ENCODE results near the gene FMN1.

The FMN1 gene

GRCh38 chr15:33016405-33017024 lies 178.0 kb downstream of the FMN1 start:
- DNase-seq (ENCODE audit: low read depth in 2 of 2): no peak

- no peak for DNase-seq (ENCODE audit: low read depth in 2 of 2)
These were observed 179.9 kb downstream of the FMN1 start for GRCh38 chr15:33014586-33014985.

DNA sequence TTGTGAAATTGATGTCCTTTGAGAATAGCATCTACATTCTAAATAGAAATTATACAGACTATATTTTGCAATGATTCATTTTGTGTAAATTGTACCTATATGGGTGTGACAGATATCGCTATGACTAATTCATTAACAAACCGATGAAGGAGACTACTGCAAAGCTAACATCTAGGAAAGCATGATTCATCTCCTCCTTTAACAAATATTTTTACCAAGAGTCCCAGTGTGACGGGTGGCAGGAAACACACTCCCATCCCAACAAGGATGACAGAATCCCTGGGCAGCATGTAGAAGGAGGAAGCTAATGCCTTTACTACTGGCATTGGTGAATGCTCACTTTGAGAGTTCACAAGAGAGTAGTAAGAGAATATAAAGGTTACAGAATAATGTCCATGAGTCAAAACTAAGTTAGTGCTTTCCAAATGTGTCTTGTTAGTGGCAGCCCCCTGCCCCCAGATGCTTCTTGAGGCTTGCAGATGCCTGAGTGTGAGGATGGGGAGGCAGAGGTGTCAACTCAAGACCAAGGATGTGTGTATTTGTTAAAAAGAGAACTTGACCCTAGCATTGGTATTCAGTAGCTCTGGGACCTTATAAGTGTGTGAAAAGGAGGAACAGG lies 180.6 kb downstream of the FMN1 start:
- no peak for DNase-seq (ENCODE audit: low read depth in 2 of 2)

DNA sequence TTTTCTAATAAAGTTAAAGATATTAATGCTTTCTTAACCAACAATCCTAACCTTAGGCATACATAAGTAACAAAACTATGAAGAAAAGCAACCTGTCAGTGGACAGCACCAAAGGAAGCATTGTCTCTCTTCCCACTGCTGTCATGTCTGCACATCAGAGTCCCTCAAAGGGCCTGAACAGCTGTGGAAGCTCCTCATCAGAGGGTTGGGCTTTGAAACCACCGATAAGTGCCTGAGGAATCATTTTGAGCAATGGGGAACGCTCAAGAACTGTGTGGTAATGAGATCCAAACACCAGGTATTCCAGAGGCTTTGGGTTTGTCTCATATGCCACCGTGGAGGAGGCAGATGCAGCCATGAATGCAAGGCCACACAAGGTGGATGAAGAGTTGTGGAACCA lies 182.5 kb downstream of the FMN1 start:
- no peak for DNase-seq (ENCODE audit: low read depth in 2 of 2)

- no peak for DNase-seq (ENCODE audit: low read depth in 2 of 2)
These were observed 184.9 kb downstream of the FMN1 start for GRCh38 chr15:33009603-33010002.

DNA sequence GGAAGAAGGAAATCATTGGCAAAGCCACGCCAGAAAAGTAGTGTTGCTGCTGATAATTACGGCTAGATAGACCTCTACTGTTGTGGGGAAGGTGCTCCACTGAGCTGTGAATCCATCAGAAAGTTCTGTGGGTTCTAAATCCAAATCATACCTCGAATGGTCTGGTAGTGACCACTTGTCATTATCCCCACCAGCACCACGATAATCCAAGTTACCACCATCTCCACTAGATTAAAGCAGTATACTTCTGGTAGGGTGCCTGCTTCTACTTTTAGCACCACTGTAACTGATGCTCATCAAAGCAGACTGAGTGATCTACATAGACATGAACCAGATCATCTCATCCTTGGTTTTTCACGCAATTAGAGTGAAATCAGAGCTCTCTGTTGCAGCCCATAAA lies 185.5 kb downstream of the FMN1 start:
- no peak for DNase-seq (ENCODE audit: low read depth in 2 of 2)

DNA sequence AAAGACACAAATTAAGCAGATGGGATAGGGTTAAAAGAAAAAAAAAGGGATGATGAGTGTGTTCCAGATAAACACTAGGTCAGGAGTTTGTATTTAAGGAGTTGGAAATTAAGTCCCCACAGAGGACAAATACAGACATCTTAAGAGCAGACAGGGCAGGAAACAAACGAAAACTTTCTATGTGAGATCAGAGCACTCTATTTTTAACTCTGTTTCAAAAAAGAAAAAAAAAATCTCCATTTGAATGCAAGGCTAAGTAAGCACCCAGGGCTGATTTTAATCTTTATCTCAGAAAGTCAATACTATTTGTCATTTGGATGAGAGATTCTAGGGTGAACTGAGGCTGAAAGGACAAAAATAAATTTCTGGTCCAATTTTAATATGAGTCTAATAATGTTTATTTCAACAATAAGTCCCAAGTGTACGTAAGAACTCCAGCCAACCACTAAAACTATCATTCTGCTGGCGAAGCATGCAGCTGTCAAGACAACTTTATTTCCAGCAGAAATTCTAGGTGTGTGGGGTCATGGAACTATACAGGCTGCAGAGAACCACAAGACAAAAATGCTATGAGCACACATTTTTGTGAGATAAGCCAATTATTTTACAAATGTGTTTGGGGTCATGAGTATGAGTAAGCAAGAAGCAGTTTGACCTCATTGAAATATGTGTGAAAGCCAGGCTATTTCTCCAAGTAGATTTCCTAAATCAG lies 186.1 kb downstream of the FMN1 start:
- no peak for DNase-seq (ENCODE audit: low read depth in 2 of 2)

DNA sequence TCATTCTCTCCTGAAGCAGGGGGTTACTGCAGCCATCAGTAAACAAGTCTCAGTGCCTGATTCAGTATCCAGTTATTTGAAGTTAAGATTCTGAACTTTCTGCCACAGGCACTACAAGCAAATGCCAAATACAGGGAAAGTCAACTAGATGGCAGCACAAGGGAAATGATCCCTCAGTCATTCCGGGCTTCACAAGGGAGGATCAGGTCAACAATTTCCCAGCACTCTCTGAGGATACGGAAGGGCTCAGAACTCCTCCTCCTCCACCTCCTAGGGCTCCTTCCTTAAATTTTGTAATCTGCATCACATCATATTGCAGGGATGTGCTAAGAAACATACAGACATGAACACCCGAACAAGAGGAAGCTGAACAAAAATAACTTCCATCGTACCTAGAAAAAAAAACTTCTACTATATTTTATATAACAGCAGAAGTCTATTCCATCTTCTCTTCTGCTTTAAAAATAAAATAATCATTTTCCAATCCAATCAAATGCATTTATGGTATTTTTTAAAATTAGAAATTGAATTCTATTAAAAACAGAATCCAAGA lies 187.1 kb downstream of the FMN1 start:
- no peak for DNase-seq (ENCODE audit: low read depth in 2 of 2)

DNA sequence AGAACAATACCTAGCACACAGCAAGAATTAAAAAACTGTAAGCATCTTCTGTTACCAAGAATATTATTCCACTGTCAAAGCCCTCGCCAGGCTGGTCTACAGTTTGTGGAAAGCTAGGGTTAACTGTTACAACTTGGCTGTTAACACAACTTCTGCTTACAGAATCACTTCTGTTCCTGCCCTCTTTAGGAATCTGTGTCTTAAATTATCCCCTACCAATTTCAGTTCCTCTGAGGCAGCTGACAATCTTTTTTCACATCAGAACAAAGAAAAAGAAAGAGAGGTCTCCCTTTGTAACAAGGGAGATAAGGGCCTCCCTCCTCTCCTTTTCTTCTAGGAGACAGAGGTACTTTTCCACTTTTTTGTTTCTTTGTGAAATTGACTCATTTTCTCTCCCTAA lies 188.9 kb downstream of the FMN1 start:
- DNase-seq (ENCODE audit: low read depth in 2 of 2): no peak

GRCh38 chr15:33001926-33002325 lies 192.6 kb downstream of the FMN1 start:
- no peak for DNase-seq (ENCODE audit: low read depth in 2 of 2)

- no peak for DNase-seq (ENCODE audit: low read depth in 2 of 2)
These were observed 195.4 kb downstream of the FMN1 start for GRCh38 chr15:32998979-32999672.

GRCh38 chr15:32998182-32998581 lies 196.3 kb downstream of the FMN1 start:
- DNase-seq (ENCODE audit: low read depth in 2 of 2): no peak

- no peak for DNase-seq (ENCODE audit: low read depth in 2 of 2)
These were observed 199.6 kb downstream of the FMN1 start for GRCh38 chr15:32994810-32995424.

DNA sequence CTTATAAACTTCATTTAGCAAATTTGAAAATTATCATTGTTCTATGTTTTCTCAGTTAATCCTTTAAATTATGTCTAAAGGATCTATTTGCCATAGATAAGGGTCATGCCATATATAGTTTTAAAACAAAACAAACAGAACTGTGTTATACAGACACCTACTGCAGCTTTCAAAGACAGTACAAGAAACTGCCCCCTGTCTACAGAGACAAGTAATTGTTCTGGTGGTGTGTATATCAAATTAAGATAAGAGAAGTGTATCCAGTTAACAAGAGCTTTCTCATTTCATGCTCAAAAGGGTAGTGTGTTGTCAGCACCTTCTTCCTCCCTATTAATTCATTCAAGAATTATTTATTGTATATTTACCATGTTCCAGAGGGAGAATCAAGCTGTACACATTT lies 201.2 kb downstream of the FMN1 start:
- DNase-seq (ENCODE audit: low read depth in 2 of 2): no peak

DNA sequence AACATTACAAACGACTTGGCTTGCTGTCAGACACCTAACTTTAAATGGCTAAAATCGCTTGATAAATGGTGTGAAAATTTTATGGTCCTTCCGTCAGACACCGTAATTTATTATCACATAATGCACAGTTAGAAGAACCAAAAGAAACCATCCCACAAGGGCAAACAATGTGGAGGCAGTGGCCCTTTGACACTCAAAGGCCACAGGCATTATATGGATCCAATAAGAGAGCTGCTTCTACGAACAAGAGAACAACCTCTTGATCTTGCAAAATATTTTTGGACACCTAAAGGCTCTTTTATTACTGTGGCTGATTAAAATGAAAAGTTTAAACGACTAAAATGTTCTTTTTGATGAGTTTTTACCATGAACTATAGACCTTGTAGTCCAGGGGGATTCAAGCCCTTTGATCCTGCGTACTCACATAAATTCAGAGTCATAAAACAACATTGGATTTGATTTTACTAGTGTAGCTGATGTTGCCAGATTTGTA lies 202.8 kb downstream of the FMN1 start:
- DNase-seq (ENCODE audit: low read depth in 2 of 2): no peak

GRCh38 chr15:32990071-32990470 lies 204.4 kb downstream of the FMN1 start:
- no peak for DNase-seq (ENCODE audit: low read depth in 2 of 2)

- DNase-seq (ENCODE audit: low read depth in 2 of 2): no peak
These were observed 207.4 kb downstream of the FMN1 start for GRCh38 chr15:32987067-32987466.

- no peak for DNase-seq (ENCODE audit: low read depth in 2 of 2)
These were observed 208.4 kb downstream of the FMN1 start for GRCh38 chr15:32986147-32986546.

- no peak for DNase-seq (ENCODE audit: low read depth in 2 of 2)
These were observed 210.8 kb downstream of the FMN1 start for GRCh38 chr15:32983679-32984078.

GRCh38 chr15:32982001-32982400 lies 212.5 kb downstream of the FMN1 start:
- DNase-seq (ENCODE audit: low read depth in 2 of 2): no peak

DNA sequence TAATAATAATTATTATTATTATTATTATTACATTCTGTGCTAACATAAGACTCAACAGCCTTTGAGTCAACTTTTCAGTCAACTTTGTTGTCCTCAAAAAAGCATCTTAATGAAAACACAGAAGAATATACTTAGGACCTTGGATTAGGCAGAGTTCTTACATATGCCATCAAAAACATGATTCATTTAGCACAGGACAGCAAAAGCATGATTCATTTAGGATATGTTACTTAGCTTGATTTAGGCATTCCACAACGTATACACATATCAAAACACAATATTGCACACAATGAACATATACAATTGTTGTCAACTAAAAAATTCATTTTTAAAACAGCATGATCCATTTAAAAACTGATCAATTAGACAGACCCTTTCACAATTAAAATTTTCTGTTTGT lies 213.0 kb downstream of the FMN1 start:
- no peak for DNase-seq (ENCODE audit: low read depth in 2 of 2)

DNA sequence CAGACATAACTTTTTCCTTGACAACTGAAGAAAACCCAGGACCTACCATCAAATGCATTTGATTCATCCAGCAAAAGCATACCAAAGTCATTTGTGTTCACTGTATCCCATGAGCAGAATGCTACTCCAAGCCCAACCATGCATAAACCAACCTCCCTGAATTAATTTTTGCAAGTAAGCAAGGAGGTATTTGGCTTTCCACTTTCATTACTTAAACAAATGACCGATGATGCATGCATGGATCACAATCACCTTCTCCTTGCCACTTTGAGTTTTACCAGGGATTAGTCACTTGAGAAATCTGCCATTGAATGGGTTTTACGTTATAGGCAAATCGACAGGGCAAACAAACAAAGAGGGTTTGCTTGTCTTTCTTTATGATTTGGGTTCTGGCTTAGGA lies 214.8 kb downstream of the FMN1 start:
- DNase-seq (ENCODE audit: low read depth in 2 of 2): no peak

All from stimulated activated CD4-positive, alpha-beta T cell treated with anti-CD3 and anti-CD28 coated beads, Interleukin-1b, Interleukin-23, amount 100 ng/mL, for 1 hour (primary cell).